HUES6 (cell line): ENCODE measurements around the gene PABPN1L.
"Not testable (repeated sequence)": the region's sequence is repeated elsewhere in the genome, so short reads cannot be mapped to it uniquely, and the experiment has no call there.

ENCODE experiments used
- H3K27ac ChIP-seq: 2 replicates; pipeline ENCODE4 v1.7.0; 2013; ENCODE audit warnings: low read depth, mild to moderate bottlenecking, low read length, inconsistent platforms
- H3K27me3 ChIP-seq: 2 replicates; pipeline ENCODE4 v1.6.1; 2013; ENCODE audit warnings: low read length; ENCODE audit not compliant: control insufficient read depth, insufficient read depth
- H3K36me3 ChIP-seq: 2 replicates; pipeline ENCODE4 v1.6.1; 2013; ENCODE audit warnings: low read length; ENCODE audit not compliant: control insufficient read depth, insufficient read depth
- H3K4me1 ChIP-seq: 2 replicates; pipeline ENCODE4 v1.6.1; 2013; ENCODE audit warnings: low read length; ENCODE audit not compliant: control insufficient read depth, insufficient read depth
- H3K4me3 ChIP-seq: 2 replicates; pipeline ENCODE4 v1.5.1; 2013; ENCODE audit warnings: low read depth, low read length
- H3K9ac ChIP-seq: one replicate; pipeline ENCODE4 v1.6.1; 2013; ENCODE audit warnings: mild to moderate bottlenecking, low read length
- H3K9me3 ChIP-seq: 2 replicates; pipeline ENCODE4 v1.6.1; 2013; ENCODE audit warnings: low read depth, low read length; ENCODE audit not compliant: control insufficient read depth, insufficient read depth

PABPN1L gene

GRCh38 chr16:88889702-88890352, 23.4 kb upstream of the PABPN1L start:
- not testable (repeated sequence) for H3K4me3 ChIP-seq, H3K27ac ChIP-seq, H3K36me3 ChIP-seq, H3K4me1 ChIP-seq, H3K9me3 ChIP-seq, H3K27me3 ChIP-seq, H3K9ac ChIP-seq

GRCh38 chr16:88888461-88889387, 22.3 kb upstream of the PABPN1L start:
- Histone ChIP-seq H3K27ac (no peak overlapping the region), H3K36me3 (no peaks in the 10 kb centered on the region), H3K9ac (no peak overlapping the region), H3K27me3 (no peaks in the 10 kb centered on the region; the same call in 1 of the 2 replicates), H3K4me3 (no peak overlapping the region), H3K4me1 (no peaks in the 10 kb centered on the region), H3K9me3 (peaks cover 6% of the 10 kb centered on the region; the same call in 1 of the 2 replicates)

GRCh38 chr16:88888057-88888456, 21.6 kb upstream of the PABPN1L start:
- Histone ChIP-seq H3K9me3 (peaks cover 6% of the 10 kb centered on the region; the same call in 1 of the 2 replicates), H3K9ac (no peak overlapping the region), H3K4me3 (no peak overlapping the region), H3K36me3 (no peaks in the 10 kb centered on the region), H3K27me3 (no peaks in the 10 kb centered on the region; the same call in 1 of the 2 replicates), H3K4me1 (no peaks in the 10 kb centered on the region), H3K27ac (no peak overlapping the region)

- no peaks in the 10 kb centered on the region; the same call in 1 of the 2 replicates for H3K27me3 ChIP-seq
- H3K36me3 ChIP-seq: no peaks in the 10 kb centered on the region
- peaks cover 6% of the 10 kb centered on the region; the same call in 1 of the 2 replicates for H3K9me3 ChIP-seq
- H3K27ac ChIP-seq: no peak overlapping the region
- no peaks in the 10 kb centered on the region for H3K4me1 ChIP-seq
- no peak overlapping the region for H3K4me3 ChIP-seq
- H3K9ac ChIP-seq: no peak overlapping the region
Measured at GRCh38 chr16:88886845-88887521, 20.5 kb upstream of the PABPN1L start.

- Histone ChIP-seq H3K4me3 (no peak overlapping the region), H3K27me3 (peaks cover 2% of the 10 kb centered on the region; the same call in 1 of the 2 replicates), H3K9ac (no peak overlapping the region), H3K4me1 (no peaks in the 10 kb centered on the region), H3K9me3 (peaks cover 6% of the 10 kb centered on the region; the same call in 1 of the 2 replicates), H3K36me3 (no peaks in the 10 kb centered on the region), H3K27ac (no peak overlapping the region)
Measured at GRCh38 chr16:88886420-88886844, 20.0 kb upstream of the PABPN1L start.

- no peaks in the 10 kb centered on the region for H3K36me3 ChIP-seq
- peaks cover 4% of the 10 kb centered on the region; the same call in 1 of the 2 replicates for H3K27me3 ChIP-seq
- H3K27ac ChIP-seq: no peak overlapping the region
- H3K9ac ChIP-seq: no peak overlapping the region
- peaks cover 6% of the 10 kb centered on the region; the same call in 1 of the 2 replicates for H3K9me3 ChIP-seq
- H3K4me3 ChIP-seq: no peak overlapping the region
- no peaks in the 10 kb centered on the region for H3K4me1 ChIP-seq
Measured at GRCh38 chr16:88885693-88886280, 19.3 kb upstream of the PABPN1L start.

- Histone ChIP-seq H3K36me3 (no peaks in the 10 kb centered on the region), H3K9ac (no peak overlapping the region), H3K27me3 (peaks cover 7% of the 10 kb centered on the region; the same call in 1 of the 2 replicates), H3K27ac (no peak overlapping the region), H3K4me3 (no peak overlapping the region), H3K4me1 (no peaks in the 10 kb centered on the region), H3K9me3 (peaks cover 4% of the 10 kb centered on the region; the same call in 1 of the 2 replicates)
Measured at GRCh38 chr16:88884569-88885271, 18.3 kb upstream of the PABPN1L start.

- Histone ChIP-seq H3K9ac (no peak overlapping the region), H3K9me3 (no peaks in the 10 kb centered on the region), H3K27me3 (peaks cover 7% of the 10 kb centered on the region; the same call in 1 of the 2 replicates), H3K27ac (no peak overlapping the region), H3K4me1 (no peaks in the 10 kb centered on the region), H3K4me3 (no peak overlapping the region), H3K36me3 (no peaks in the 10 kb centered on the region)
Measured at GRCh38 chr16:88883946-88884345, 17.5 kb upstream of the PABPN1L start.

GRCh38 chr16:88883117-88883895, 16.8 kb upstream of the PABPN1L start:
- Histone ChIP-seq H3K36me3 (no peaks in the 10 kb centered on the region), H3K4me1 (no peaks in the 10 kb centered on the region), H3K27me3 (peaks cover 7% of the 10 kb centered on the region; the same call in 1 of the 2 replicates), H3K27ac (no peak overlapping the region), H3K9me3 (no peaks in the 10 kb centered on the region), H3K4me3 (no peak overlapping the region), H3K9ac (no peak overlapping the region)
